ENCODE measurements around the gene MOV10.

DNA sequence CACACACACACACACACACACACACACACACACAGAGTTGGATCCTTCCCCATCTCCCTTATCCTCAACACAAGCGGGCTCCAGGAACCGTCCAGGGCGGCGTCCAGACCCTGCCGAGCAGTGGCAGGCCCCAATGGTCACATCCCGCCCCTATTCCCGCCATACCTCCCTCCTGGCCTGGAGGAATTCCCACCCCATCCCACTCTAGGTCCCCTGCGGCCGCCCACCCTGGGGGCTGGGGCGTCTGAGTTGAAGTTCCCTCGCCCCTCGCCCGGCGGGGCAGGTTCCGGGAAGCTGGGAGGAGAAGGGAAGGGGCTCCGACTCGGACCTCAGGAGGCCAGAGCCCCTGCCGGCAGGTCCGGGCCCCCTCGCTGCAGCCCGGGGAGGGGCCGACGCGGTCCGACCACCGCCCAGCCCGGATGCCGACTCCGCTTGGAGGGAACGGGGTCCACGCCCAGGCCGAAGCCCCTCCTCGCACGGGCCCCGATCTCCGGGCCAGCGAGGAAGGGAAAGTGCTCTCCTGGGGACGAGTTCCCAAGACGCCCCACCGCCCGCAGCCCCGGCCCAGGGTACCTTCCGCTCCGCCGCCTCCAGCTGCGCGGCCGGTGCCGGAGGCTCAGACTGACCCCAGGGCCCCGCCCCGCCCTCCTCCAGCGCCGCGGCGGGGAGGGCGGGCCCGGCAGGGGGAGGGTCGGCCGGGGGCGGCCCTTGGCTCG lies 32.2 kb downstream of the MOV10 start, which contains the start of gene RHOC:
- TF ChIP-seq, protein P1, sequence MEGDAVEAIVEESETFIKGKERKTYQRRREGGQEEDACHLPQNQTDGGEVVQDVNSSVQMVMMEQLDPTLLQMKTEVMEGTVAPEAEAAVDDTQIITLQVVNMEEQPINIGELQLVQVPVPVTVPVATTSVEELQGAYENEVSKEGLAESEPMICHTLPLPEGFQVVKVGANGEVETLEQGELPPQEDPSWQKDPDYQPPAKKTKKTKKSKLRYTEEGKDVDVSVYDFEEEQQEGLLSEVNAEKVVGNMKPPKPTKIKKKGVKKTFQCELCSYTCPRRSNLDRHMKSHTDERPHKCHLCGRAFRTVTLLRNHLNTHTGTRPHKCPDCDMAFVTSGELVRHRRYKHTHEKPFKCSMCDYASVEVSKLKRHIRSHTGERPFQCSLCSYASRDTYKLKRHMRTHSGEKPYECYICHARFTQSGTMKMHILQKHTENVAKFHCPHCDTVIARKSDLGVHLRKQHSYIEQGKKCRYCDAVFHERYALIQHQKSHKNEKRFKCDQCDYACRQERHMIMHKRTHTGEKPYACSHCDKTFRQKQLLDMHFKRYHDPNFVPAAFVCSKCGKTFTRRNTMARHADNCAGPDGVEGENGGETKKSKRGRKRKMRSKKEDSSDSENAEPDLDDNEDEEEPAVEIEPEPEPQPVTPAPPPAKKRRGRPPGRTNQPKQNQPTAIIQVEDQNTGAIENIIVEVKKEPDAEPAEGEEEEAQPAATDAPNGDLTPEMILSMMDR (IDR thresholded peaks at IDR 0.05; ENCODE audit: extremely low read depth in 1 of 2, insufficient read depth in 1 of 2, low read depth in 1 of 2, low read length in 2 of 2), result no peak
- peak; percentile 83 for TF ChIP-seq POLR2A (IDR thresholded peaks at IDR 0.05; ENCODE audit: low read depth, low read length)
- TF ChIP-seq EZH2 (IDR thresholded peaks at IDR 0.05; ENCODE audit: borderline replicate concordance, low read depth, low read length, severe bottlenecking), result no peak
- TF ChIP-seq POLR2AphosphoS5 (IDR thresholded peaks at IDR 0.05; ENCODE audit: insufficient read depth, low read depth, low read length), result peak; percentile 89
- no peak for TF ChIP-seq MYC (IDR thresholded peaks at IDR 0.05; ENCODE audit: low read depth, low read length)
